Fibroblast of the aortic adventitia (primary cell): ENCODE results near the gene LRRC28. TPM values are rescaled to one million over a fixed set of nuclear protein-coding genes. Genes with fewer than 3 reads are reported as not detected.
"Not testable (repeated sequence)": the region's sequence is repeated elsewhere in the genome, so short reads cannot be mapped to it uniquely, and the experiment has no call there.

Experiments used
- DNase-seq: peaks from one replicate; pipeline ENCODE4 v3.0.0-alpha.2; 2010; ENCODE audit warnings: low read depth
- H3K4me3 ChIP-seq: 2 replicates; pipeline ENCODE4 v1.5.1; 2011; ENCODE audit warnings: low read depth, mild to moderate bottlenecking, control low read depth, low read length, moderate library complexity
- total RNA-seq: library from RNA; depleted of rRNA; stranded (reverse); fragments of >200 nt; gene quantifications from 2 replicates; pipeline ENCODE4 v1.2.3, GENCODE V29; 2012; ENCODE audit warnings: low replicate concordance
- TF ChIP-seq, protein P1 (sequence below): IDR thresholded peaks from 2 replicates; pipeline ENCODE4 v1.5.1; 2011; ENCODE audit warnings: mild to moderate bottlenecking, low read length, control low read depth, inconsistent platforms; ENCODE audit not compliant: insufficient read depth

LRRC28 gene
- total RNA-seq, 1 donor, result 28.0 TPM

- TF ChIP-seq, protein P1, sequence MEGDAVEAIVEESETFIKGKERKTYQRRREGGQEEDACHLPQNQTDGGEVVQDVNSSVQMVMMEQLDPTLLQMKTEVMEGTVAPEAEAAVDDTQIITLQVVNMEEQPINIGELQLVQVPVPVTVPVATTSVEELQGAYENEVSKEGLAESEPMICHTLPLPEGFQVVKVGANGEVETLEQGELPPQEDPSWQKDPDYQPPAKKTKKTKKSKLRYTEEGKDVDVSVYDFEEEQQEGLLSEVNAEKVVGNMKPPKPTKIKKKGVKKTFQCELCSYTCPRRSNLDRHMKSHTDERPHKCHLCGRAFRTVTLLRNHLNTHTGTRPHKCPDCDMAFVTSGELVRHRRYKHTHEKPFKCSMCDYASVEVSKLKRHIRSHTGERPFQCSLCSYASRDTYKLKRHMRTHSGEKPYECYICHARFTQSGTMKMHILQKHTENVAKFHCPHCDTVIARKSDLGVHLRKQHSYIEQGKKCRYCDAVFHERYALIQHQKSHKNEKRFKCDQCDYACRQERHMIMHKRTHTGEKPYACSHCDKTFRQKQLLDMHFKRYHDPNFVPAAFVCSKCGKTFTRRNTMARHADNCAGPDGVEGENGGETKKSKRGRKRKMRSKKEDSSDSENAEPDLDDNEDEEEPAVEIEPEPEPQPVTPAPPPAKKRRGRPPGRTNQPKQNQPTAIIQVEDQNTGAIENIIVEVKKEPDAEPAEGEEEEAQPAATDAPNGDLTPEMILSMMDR, result no peak
- no peak for DNase-seq
- H3K4me3 ChIP-seq, result no peak overlapping the region
These were observed 136.3 kb downstream of the LRRC28 start for GRCh38 chr15:99387421-99388168.

GRCh38 chr15:99390667-99391066, 139.4 kb downstream of the LRRC28 start:
- H3K4me3 ChIP-seq, result no peak overlapping the region
- no peak for DNase-seq
- TF ChIP-seq, protein P1, result no peak

DNA sequence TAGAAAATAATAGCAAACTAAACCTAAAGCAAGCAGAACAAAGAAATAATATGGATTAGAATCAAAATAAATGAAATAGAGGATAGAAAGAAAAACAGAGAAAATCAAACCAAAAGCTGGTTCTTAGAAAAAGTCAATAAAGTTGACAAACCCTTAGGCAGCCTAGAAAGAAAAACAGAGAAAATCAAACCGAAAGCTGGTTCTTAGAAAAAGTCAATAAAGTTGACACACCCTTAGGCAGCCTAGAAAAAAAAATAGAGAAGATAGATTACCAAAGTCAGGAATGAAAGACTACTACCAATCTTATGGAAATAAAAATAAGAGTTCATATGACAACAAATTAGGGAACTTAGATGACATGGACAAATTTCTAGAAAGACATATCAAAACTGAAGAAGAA, 142.4 kb downstream of the LRRC28 start:
- TF ChIP-seq, protein P1, result no peak
- no peak overlapping the region for H3K4me3 ChIP-seq
- DNase-seq, result no peak

GRCh38 chr15:99396375-99396774, 145.1 kb downstream of the LRRC28 start:
- DNase-seq, result no peak
- no peak overlapping the region for H3K4me3 ChIP-seq
- TF ChIP-seq, protein P1, result no peak

DNA sequence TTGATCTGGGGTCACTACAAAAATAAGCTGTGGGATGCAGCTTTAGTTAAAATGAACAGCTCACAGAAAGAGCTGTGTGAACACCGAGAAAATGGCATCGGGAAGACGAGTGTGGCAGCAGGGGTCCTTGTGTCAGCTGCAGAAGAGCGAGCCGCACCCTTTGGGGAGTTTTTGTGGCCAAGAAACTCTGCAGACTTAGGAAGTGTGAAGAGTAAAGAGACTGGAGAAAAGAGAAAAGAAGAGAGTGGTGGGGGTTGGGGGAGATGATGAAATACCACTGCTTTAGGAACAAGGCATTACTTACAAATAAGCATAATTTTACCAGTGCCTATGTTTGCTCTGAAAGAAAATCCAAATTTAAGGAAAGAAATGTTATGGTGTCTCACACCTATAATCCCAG, 147.8 kb downstream of the LRRC28 start:
- TF ChIP-seq, protein P1, result no peak
- no peak for DNase-seq
- H3K4me3 ChIP-seq, result no peak overlapping the region

DNA sequence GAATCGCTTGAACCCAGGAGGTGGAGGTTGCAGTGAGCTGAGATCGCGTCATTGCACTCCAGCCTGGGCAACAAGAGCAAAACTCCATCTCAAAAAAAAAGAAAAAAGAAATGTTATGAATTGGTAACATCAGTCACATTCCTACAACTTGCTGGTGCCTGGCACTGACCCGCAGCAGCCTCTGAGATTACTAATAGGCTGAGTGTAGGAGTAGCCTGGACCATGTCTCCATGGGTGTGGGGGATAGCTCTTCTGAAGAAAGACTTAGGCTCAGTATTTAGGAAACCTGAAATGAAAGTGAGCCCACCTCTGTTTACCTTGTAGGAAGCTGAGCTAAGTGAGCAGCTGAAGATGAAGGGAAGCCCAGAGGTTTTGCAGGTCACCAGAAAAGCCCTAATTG, 148.3 kb downstream of the LRRC28 start:
- TF ChIP-seq, protein P1, result no peak
- DNase-seq, result no peak

GRCh38 chr15:99401216-99401615, 149.9 kb downstream of the LRRC28 start:
- not testable (repeated sequence) for DNase-seq, H3K4me3 ChIP-seq

More for the DNA sequence above, 148.3 kb downstream of the LRRC28 start:
- no peak overlapping the region for H3K4me3 ChIP-seq
